Liver (tissue), 9 donors: ENCODE data around the gene TRAT1. TPM values are rescaled to one million over a fixed set of nuclear protein-coding genes. Genes with fewer than 3 reads are reported as not detected.

Experiments used
- DNase-seq: peaks from one replicate; pipeline ENCODE4 v3.0.0-alpha.2; 2017; ENCODE audit warnings: low spot score
- H3K27ac ChIP-seq, 2 donors: one replicate each; pipeline ENCODE4 v1.7.0; 2013; ENCODE audit warnings: inconsistent platforms in 2 of 2, low read length in 2 of 2, control low read depth in 1 of 2, low read depth in 1 of 2, mild to moderate bottlenecking in 1 of 2
- H3K27me3 ChIP-seq, 4 donors: one replicate each; pipeline versions ENCODE4 v1.6.1 to v1.7.0; 2013; ENCODE audit warnings: low read length in 3 of 4, inconsistent platforms in 1 of 4, mild to moderate bottlenecking in 1 of 4, moderate library complexity in 1 of 4; ENCODE audit not compliant: control insufficient read depth in 4 of 4, insufficient read depth in 4 of 4
- H3K36me3 ChIP-seq, 4 donors: one replicate each; pipeline versions ENCODE4 v1.6.1 to v1.7.0; 2013; ENCODE audit warnings: low read length in 3 of 4, mild to moderate bottlenecking in 3 of 4, low read depth in 1 of 4, moderate library complexity in 1 of 4; ENCODE audit not compliant: control insufficient read depth in 4 of 4, insufficient read depth in 3 of 4
- H3K4me1 ChIP-seq, 4 donors: one replicate each; pipeline versions ENCODE4 v1.6.1 to v1.7.0; 2013; ENCODE audit warnings: low read length in 3 of 4, mild to moderate bottlenecking in 3 of 4, moderate library complexity in 1 of 4; ENCODE audit not compliant: control insufficient read depth in 4 of 4, insufficient read depth in 4 of 4
- H3K4me3 ChIP-seq, 3 donors: one replicate each; pipeline versions ENCODE4 v1.6.1 to v1.7.0; 2013; ENCODE audit warnings: low read length in 3 of 3, control low read depth in 1 of 3, low read depth in 1 of 3, mild to moderate bottlenecking in 1 of 3
- H3K9ac ChIP-seq, 2 donors: one replicate each; pipeline ENCODE4 v1.7.0; 2013; ENCODE audit warnings: low read length in 2 of 2, mild to moderate bottlenecking in 2 of 2, moderate library complexity in 2 of 2, control low read depth in 1 of 2, low read depth in 1 of 2
- H3K9me3 ChIP-seq, 4 donors: one replicate each; pipeline versions ENCODE4 v1.6.1 to v1.7.0; 2013; ENCODE audit warnings: low read length in 3 of 4; ENCODE audit not compliant: control insufficient read depth in 4 of 4
- GABPA ChIP-seq, 2 donors: IDR thresholded peaks in 1 of 2; conservative IDR thresholded peaks in 1 of 2; 2 replicates each; pipeline ENCODE4 v1.6.1; 2016; ENCODE audit warnings: antibody characterized with exemption in 2 of 2, mild to moderate bottlenecking in 1 of 2, moderate library complexity in 1 of 2
- HNF4A ChIP-seq, 2 donors: conservative IDR thresholded peaks; 2 replicates each; pipeline ENCODE4 v1.6.1; 2016; ENCODE audit warnings: antibody characterized with exemption in 2 of 2, mild to moderate bottlenecking in 2 of 2
- NR2F2 ChIP-seq: IDR thresholded peaks from 2 replicates; pipeline ENCODE4 v1.6.1; 2016; ENCODE audit warnings: antibody characterized with exemption
- RXRA ChIP-seq, 2 donors: IDR thresholded peaks; 2 replicates each; pipeline ENCODE4 v1.6.1; 2017 to 2018; ENCODE audit warnings: antibody characterized with exemption in 2 of 2, mild to moderate bottlenecking in 1 of 2
- SP1 ChIP-seq: IDR thresholded peaks from 2 replicates; pipeline ENCODE4 v1.6.1; 2018; ENCODE audit warnings: antibody characterized with exemption, mild to moderate bottlenecking
- YY1 ChIP-seq: IDR thresholded peaks from 2 replicates; pipeline ENCODE4 v1.6.1; 2016; ENCODE audit warnings: antibody characterized with exemption, mild to moderate bottlenecking
- ZBTB33 ChIP-seq: IDR thresholded peaks from 2 replicates; pipeline ENCODE4 v1.6.1; 2016; ENCODE audit warnings: antibody characterized with exemption
- WGBS: extraction: QIAGEN DNeasy Blood & Tissue Kit; methylation state at CpG from one replicate; pipeline ENCODE4 v1.1.7; 2013; 5-methylcytosine and 5-hydroxymethylcytosine counted together
- polyA plus RNA-seq, 2 donors: library from polyadenylated mRNA; stranded (reverse) in 1 of 2; unstranded in 1 of 2; fragments of 200-250 nt in 1 of 2; fragments of >200 nt in 1 of 2; fragmentation: Nextera tagmentation in 1 of 2; extraction: Ambion mirVana in 1 of 2; gene quantifications; one replicate each; pipeline versions ENCODE4 v1.2.1 to v1.2.3, GENCODE V29; 2013 to 2015
- total RNA-seq, 2 donors: library from RNA; depleted of rRNA; stranded (reverse); fragments of >200 nt; gene quantifications; one replicate each; pipeline ENCODE4 v1.2.3, GENCODE V29; 2014
- donor health status: healthy.
- donor health status: healthy.
- donor health status: healthy.
- donor health status: healthy.
- donor health status: healthy.

Gene TRAT1
- total and polyA plus RNA-seq, 4 donors: 0.06 to 0.67 (median 0.32) TPM

GRCh38 chr3:108899530-108899929 lies 76.9 kb downstream of the TRAT1 start:
- no peaks in the 10 kb centered on the region for H3K36me3 ChIP-seq
- no peak for TF ChIP-seq RXRA (IDR thresholded peaks at IDR 0.05)
- TF ChIP-seq HNF4A (conservative IDR thresholded peaks at IDR 0.05): no peak
- TF ChIP-seq GABPA (IDR thresholded peaks at IDR 0.05 in 1 of 2, conservative IDR thresholded peaks at IDR 0.05 in 1 of 2): no peak
- no peak for TF ChIP-seq SP1
- no peak for TF ChIP-seq YY1
- TF ChIP-seq NR2F2: no peak
- no peak for TF ChIP-seq ZBTB33
- no peak overlapping the region for H3K4me3 ChIP-seq
- H3K9me3 ChIP-seq: no peaks in the 10 kb centered on the region
- no peak overlapping the region for H3K27ac ChIP-seq
- DNase-seq: no peak
- WGBS: 71% methylated on average over 3 of the region's 3 CpGs
- H3K27me3 ChIP-seq: no peaks in the 10 kb centered on the region
- no peak overlapping the region for H3K9ac ChIP-seq
- H3K4me1 ChIP-seq: no peaks in the 10 kb centered on the region

Other genes starting within 250 kb of the TRAT1 start
- gene CIP2A, start 233.3 kb upstream of the TRAT1 start, total RNA-seq: 10 to 100 TPM in 1 of 2 donors, under 1 TPM in 1; 0.92 to 44.9 TPM
- gene CIP2A, start 233.3 kb upstream of the TRAT1 start, polyA plus RNA-seq: under 1 TPM; 0.62 to 0.97 TPM
- 10 to 100 TPM in 1 of 2 donors, 1 to 10 TPM in 1; 2.6 to 13.9 TPM for gene DZIP3, start 233.1 kb upstream of the TRAT1 start, total RNA-seq
- gene DZIP3, start 233.1 kb upstream of the TRAT1 start, polyA plus RNA-seq: 1 to 10 TPM; 1.0 to 2.8 TPM
- not detected for gene RETNLB, start 65.4 kb upstream of the TRAT1 start, total RNA-seq
- gene RETNLB, start 65.4 kb upstream of the TRAT1 start, polyA plus RNA-seq: not detected
- not detected for gene GUCA1C, start 131.1 kb downstream of the TRAT1 start, total RNA-seq
- not detected for gene GUCA1C, start 131.1 kb downstream of the TRAT1 start, polyA plus RNA-seq